ENCODE data around the gene VWA5B1.
"Not testable (repeated sequence)": the region's sequence is repeated elsewhere in the genome, so short reads cannot be mapped to it uniquely, and the experiment has no call there.

The VWA5B1 gene

DNA sequence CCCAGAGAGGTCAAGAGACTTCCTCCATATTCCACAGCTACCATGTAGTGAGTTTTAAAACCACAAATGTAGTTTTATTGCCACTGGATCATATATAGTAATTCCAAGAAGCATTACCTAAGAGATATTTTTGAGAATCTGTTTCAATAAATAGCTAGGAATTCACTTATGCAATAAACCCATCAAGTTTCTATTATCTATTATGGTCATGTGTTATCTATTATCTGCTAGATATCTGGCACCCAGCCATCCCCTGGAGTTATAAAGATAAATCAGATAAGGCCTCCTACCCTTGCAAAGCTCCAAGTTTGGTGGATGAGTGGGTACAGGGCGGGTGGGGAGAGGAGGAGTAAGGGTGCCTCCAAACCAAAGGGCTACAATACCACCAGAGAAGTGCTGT, 10.3 kb upstream of the VWA5B1 start:
- no peak for FAIRE-seq

- no peak for FAIRE-seq
Observed at GRCh38 chr1:20280906-20281305, 9.8 kb upstream of the VWA5B1 start.

DNA sequence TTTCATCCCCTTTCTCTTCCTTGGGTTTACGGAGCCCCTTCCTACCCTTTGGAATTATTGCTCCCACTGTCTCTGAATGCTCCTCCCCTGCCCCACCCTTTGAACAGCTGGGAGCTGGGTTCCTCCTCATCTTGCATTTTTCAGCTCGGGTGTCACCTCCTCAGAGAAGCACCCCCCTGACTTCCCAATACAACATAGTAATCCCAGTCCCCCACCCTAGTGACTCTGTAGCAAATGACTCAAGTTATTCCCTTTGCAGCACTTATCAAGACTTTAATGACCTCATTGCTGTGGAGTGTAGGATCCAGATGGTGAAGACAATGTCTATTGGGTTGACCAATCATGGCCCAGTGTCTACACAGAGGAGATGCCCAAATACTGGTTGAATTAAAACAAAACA, 8.9 kb upstream of the VWA5B1 start:
- no peak for FAIRE-seq

DNA sequence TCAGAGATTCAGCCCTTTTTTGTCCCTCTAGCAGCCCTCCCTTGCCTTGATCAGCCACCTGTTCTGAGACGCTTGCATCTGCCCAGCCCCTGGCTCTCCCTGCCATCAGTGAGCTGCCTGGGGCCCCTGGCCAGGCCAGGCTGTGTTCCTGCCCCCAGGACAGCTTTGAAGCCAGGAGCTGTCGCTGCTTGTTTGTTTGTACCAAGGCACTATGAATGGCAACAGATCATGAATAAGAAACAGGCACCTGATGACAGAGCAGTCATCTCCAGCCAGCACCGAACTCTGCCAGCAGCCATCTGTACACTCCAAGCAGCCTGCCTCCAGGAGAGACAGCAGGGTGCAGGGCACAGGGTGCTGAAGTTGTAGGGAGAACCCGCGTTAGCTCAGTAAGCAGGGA, 8.1 kb upstream of the VWA5B1 start:
- no peak for FAIRE-seq

DNA sequence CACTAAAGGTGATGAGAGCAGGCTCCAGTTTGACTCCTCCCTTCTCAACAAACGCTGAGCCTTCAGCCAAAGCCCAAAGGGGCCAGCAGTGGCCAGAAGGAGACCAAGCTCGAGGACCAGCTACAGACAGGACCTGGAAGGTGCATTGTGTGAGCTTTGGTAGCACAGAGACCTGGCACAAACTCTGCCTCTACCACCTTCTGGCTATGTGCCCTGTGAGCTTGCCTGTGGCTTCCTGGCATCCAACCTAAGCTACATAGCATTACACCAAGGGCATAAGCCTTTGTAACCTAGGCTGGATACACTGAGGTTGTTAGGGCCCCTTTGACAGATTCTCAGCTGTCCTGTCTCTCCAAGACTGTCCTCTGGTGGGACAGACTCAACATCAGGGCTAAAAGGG, 6.6 kb upstream of the VWA5B1 start:
- no peak for FAIRE-seq

DNA sequence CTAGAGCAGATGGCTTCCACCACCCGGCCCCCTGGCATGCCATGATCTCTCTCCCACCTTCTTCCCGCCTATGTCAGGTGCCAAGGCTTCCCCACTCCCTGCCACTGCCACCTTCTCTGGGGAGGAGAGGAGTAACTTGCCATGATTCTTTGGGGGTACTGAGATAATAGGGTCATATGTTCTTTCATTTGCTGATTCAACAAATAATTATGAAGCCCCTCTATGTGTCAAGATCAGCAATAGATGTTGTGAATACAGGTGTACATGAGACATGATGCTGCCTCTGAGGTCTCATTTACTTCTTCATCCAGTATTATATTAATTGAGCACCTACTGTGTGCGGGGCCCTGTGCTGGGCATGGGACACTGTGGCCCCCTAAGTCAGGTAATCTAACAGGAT, 6.0 kb upstream of the VWA5B1 start:
- FAIRE-seq: no peak

GRCh38 chr1:20285510-20285909, 5.2 kb upstream of the VWA5B1 start:
- FAIRE-seq: no peak

GRCh38 chr1:20287696-20288095, 3.0 kb upstream of the VWA5B1 start:
- FAIRE-seq: not testable (repeated sequence)

DNA sequence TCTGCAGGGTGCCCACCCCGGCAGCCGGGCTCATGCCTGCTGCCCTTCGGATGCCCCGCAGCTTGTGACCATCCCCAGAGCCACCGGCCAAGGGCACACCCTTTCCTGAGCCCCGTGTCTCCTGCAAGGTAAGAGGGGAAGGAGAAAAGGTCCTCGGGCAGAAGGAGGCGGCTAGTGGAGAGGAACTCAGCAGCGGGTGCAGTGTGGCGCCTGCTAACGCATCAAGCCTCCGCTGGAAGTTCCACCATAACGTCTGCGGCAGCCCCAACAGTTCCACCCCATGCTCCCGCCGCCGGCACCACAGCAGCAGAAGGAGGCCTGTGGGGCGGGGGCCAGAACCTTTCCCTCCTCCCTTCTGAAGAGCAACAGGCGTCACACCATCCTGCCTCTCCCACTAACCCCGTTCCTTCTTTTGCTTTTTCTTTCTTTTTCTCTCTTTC, 990 bp downstream of the VWA5B1 start:
- FAIRE-seq: no peak

- FAIRE-seq: no peak
Observed at GRCh38 chr1:20298626-20299025, 8.0 kb downstream of the VWA5B1 start.

DNA sequence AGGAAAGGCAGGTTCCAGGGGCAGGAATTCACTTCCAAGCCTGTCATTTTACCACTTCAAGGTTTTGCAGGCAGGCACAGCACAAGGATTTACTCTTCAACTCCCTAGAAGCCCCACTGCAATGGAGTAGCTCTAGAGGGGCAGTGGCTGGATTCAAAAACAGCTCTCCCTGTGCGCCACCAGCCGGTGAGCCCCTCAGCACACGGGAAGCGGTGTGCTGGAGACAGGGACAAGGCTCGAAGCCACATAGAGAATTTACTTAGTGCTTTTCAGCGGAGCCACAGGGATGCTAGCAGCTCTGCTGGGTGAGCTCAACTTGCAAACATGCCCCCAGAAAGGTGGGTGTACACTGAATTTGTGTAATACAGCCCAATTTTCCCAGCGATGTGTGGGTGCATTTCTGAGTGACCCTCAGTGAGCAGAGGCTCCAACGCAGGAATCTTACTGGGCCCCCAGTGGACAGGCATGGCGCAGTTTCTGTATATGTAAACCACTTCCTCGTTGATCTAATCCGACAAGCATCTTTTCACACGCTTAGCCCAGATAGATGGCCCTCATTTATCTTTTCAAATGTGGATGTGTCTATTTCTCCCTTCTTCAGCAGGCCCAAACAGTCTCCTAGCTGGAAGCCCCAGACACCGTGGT, 10.9 kb downstream of the VWA5B1 start:
- no peak for FAIRE-seq

- FAIRE-seq: no peak
Observed at GRCh38 chr1:20302108-20302471, 11.4 kb downstream of the VWA5B1 start.

GRCh38 chr1:20307026-20307425, 16.4 kb downstream of the VWA5B1 start:
- no peak for FAIRE-seq

DNA sequence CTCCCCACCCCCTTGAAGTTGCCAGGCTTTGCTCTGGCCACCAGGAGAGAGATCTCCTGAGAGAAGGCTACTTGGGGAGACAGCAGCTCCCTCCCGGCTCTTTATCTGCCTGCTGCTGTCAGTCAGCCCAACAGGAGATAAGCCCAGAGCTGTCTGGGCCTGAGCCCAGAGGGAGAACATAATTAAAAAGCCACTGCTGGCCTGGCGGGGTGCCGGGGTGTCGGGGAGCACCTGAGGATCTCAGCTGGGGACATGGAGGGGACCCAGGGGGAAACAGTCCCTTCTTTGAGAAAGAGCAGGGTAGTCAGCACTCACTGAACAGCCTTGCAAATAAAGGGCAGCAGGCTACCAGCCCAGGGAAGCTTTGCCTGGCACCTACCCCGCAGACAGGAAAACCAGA, 17.9 kb downstream of the VWA5B1 start:
- FAIRE-seq: no peak

DNA sequence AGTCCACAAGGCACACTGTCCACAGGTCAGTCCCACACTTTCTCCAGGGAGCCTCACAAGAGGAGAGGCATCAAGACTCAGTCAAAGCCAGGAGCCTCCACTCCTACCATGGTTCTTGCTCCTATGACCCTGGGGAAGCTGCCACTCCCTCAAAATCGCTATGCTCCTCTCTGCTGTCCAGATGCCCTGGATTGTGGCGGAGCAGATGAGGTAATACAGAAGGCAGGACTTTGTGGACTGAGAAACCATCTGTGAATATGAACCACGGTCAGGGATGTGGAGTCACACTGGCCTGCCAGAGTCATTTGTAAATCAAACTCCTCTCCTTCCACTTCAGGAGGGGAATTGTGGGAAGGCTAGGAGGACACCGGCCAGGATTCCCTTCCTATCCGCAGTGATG, 20.6 kb downstream of the VWA5B1 start:
- FAIRE-seq: no peak

- no peak for FAIRE-seq
Observed at GRCh38 chr1:20312310-20312709, 21.6 kb downstream of the VWA5B1 start.

- FAIRE-seq: no peak
Observed at GRCh38 chr1:20312818-20313217, 22.1 kb downstream of the VWA5B1 start.

GRCh38 chr1:20317471-20317870, 26.8 kb downstream of the VWA5B1 start:
- FAIRE-seq: no peak

- FAIRE-seq: no peak
Observed at GRCh38 chr1:20318521-20318920, 27.8 kb downstream of the VWA5B1 start.

DNA sequence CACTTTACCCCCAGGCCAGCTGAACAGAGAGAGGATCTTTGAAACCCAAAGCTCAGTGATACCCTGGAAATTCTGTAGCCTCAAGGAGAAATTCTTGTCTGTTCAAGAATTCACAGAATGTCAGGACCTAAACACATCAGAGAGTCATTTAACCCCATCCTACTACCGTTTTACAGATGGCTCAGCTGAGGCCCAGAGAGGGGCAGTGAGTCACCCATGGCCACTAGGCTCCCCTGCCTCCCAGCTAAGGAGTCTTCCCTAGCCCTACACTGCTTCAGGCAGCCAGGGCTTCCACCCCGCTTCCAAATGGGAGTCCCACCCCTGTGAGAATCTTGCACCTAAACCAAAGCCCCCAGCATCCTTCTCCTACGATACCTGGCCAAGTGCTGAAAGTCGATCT, 28.3 kb downstream of the VWA5B1 start:
- no peak for FAIRE-seq

DNA sequence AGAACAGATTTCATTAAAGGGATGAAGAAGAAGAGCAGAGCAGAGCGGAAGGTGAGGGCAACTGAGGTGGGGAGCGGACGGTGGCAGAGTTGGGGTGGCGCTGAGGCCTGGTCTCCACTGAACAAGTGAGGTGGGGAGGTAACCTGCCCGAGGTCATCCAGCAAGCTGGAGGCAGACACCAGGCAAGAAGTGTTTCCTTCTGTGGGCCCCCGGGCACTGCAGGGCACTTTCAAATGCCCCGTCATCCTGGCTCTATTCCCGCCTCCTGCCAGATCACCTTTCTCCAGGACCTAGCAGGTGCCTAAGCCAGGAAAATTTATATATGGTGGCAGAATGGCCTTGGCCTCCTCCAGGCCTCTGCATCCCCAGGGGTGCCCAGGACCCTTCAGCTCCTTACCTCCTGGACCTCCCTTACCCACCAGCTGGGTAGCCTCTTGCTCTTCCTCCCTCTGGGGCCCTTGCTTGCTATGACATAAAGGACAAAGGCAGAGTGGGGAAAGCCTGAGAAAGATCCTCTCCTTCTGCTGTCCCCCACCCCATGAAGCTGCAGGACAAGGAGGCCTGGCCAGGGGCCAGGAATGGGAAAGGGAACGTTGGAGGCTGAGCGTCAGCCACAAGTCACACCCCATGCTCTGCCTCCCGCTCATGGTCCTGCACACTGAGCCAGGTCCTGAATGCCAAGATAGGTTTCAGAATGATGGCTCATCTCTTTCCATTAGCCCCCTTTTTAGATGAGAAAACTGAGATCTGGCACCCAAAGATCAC, 29.0 kb downstream of the VWA5B1 start:
- FAIRE-seq: no peak

DNA sequence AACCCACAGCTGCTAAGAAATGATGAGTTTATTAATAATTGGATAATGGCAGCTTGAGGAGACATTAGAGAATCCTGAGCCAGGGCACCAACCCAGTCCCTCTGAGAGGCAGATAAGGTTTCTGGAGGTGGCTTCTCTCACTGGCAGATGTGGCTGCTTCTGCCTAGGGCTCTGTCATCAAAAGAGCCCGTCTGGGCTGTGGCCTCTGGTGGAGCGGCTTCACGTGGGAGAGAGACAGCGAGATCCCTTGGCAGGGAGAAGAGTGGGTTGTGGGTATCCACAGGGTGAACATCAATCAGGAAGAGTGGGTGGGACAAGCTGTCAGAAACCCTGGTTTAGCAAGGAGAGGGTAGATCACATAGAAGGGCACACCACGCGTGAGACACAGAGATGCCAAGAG, 30.0 kb downstream of the VWA5B1 start:
- FAIRE-seq: no peak

- no peak for FAIRE-seq
Observed at GRCh38 chr1:20321573-20321972, 30.9 kb downstream of the VWA5B1 start.

- FAIRE-seq: no peak
Observed at GRCh38 chr1:20322081-20322824, 31.6 kb downstream of the VWA5B1 start.

All from G401.6 (cell line).